OCI-M2 (cell line): ENCODE results near the gene KRTAP19-5.
"Not testable (repeated sequence)": the region's sequence is repeated elsewhere in the genome, so short reads cannot be mapped to it uniquely, and the experiment has no call there.

Source experiments
- DNase-seq: peaks from one replicate; lab custom pipeline; 2025; ENCODE audit not compliant: unreplicated experiment; lab: John Stamatoyannopoulos, UW

Gene KRTAP19-5

GRCh38 chr21:30502041-30502440 is at the start of gene KRTAP19-5:
TSS of gene KRTAP19-5 (minus strand) at chr21:30502141. CDS start at chr21:30502090, 51 bp downstream.
- no peak for DNase-seq

GRCh38 chr21:30541764-30542163 is 39.8 kb upstream of the KRTAP19-5 start, which contains the start of gene KRTAP19-6:
TSS of gene KRTAP19-6 (minus strand) at chr21:30541864. CDS start at chr21:30541833, 31 bp downstream.
- DNase-seq = no peak

DNA sequence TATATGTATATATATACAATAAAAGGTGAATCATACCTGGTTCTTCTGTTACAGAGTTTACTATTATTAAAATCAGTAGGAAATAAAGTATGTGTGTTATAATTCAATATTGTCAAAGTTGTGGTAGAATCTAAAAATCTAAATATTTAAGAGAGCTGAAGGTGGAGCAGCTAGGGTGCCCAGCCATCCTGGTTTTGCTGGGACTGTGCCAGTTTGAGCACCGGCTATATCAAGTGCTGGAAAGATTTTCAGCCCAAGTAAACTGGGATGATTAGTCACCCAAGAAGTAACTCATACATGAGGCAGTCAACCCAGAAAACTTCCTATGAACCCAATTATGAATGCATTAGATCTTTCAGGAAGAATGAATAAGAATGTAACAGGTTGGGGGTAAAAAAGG is 16.9 kb upstream of the KRTAP19-5 start:
- no peak for DNase-seq

- DNase-seq = no peak
Measured at GRCh38 chr21:30515681-30516080, 13.7 kb upstream of the KRTAP19-5 start.

DNA sequence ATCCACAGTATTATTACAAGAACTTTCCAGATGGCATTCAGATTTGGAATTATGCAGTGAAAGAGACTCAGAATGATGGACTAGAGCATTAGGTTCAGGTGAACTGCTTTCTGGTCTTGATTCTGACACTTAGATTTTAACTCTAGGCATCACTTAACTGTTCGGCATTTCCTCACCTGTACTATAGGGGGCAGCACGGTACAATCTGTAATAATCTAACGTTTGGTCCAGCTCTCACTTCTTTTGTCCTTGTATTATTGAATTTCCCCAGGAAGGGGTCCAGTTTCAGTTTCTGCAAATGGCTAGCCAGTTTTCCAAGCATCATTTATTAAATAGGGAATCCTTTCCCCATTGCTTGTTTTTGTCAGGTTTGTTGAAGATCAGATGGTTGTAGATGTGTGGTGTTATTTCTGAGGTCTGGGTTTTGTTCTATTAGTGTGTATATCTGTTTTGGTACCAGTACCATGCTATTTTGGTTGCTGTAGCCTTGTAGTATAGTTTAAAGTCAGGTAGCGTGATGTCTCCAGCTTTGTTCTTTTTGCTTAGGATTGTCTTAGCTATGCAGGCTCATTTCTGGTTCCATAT is 3.8 kb upstream of the KRTAP19-5 start:
- not testable (repeated sequence) for DNase-seq

DNA sequence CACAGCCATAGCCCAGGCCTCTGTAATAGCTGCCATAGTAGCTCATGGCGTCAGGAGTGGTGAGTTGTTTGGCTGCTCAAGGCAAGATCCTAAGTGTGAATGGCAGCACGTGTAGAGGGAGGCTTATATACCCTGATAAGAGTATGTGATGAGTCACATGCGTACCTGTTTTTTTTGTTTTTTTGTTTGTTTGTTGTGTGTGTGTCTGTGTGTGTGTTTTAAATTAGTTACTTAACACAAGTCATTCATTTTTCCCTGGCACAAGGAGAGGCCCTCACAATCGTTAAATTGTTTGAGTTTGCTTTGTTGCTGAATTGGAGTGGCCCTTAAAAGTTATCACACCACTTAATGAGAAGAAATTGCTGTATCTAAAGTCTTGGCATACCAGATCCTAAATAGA is 4.9 kb downstream of the KRTAP19-5 start, which contains the start of gene KRTAP19-4:
TSS of gene KRTAP19-4 (minus strand) at position 101 of the 400 bp plus-strand sequence. CDS start at position 46, 55 bp downstream.
- DNase-seq = no peak

- DNase-seq = no peak
Measured at GRCh38 chr21:30491963-30492428, 9.9 kb downstream of the KRTAP19-5 start, which contains the start of gene KRTAP19-3. TSS of gene KRTAP19-3 (minus strand) at chr21:30492013. CDS start at chr21:30491957, 56 bp downstream.

DNA sequence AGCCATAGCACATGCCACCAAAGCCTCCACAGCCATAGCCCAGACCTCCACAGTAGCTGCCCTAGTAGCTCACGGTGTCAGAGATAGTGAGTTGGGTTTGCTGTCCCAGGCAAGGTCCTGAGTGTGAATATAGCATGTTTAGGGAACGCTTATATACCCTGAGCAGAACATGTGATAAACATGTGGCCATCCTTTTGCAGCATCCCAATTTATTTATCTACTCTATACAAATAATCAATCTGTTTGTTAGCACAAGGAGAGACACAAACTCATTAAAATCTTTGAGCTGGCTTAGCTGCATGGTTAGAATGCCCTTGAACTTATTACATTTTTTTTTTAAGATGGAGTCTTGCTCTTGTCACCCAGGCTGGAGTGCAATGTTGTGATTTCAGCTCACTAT is 14.6 kb downstream of the KRTAP19-5 start, which contains the start of gene KRTAP19-2:
TSS of gene KRTAP19-2 (minus strand) at position 101 of the 400 bp plus-strand sequence. CDS start at position 13, 88 bp downstream.
- DNase-seq = no peak

DNA sequence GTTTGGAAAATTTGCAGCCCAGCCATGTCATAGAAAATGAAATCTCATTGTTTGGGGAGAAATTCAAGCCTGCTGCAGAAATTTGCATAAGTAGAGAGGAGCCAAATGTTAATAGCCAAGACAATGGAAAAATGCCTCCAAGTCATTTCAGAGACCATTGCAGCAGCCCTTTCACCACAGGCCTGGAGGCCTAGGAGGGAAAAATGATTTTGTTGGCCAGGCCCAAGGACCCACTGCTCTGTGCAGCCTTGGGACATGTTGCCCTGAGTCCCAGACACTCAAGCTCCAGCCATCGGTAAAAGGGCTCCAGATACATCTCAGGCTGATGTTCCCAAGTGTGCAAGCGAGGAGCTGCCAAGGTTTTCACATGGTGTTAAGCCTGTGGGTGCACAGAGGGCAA is 15.8 kb downstream of the KRTAP19-5 start:
- no peak for DNase-seq

DNA sequence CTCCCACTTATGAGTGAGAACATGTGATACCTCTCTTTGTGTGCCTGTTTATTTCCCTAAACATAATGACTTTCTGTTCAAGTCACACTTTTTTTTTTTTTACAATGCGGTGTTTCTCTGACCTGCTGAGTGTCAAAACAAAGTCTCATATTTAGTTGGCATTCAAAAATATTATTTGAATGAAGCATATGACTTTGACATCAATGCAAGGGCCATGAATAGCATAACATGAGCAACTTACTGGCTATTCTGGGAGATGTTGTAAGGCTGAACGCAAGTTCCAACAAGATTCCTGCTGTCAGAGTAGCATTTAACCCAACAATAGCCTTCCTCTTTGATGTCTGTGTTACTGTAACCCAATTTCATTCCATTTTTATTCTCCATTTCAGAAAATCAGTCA is 19.8 kb downstream of the KRTAP19-5 start:
- DNase-seq = no peak

DNA sequence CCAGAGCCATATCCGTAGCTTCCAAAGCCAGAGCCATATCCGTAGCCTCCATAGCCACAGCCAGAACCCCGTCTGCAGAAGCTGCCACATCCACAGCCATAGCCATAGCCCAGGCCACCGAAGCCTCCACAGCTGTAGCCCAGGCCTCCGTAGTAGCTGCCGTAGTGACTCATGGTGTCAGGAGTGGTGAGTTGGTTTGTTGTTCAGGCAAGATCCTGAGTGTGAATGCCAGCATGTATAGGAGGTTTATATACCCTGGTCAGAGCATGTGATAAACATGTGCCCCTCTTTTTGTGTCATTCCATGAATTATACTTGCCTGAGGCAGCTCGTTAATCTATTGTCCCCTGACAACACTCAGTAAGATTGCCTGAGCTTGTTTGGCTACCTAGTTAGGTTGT is 21.8 kb downstream of the KRTAP19-5 start, which contains the start of gene KRTAP19-1:
TSS of gene KRTAP19-1 (minus strand) at position 223 of the 400 bp plus-strand sequence. CDS start at position 173, 50 bp downstream.
- no peak for DNase-seq

- DNase-seq = no peak
Measured at GRCh38 chr21:30479259-30479658, 22.7 kb downstream of the KRTAP19-5 start.

GRCh38 chr21:30478004-30478403 is 23.9 kb downstream of the KRTAP19-5 start:
- DNase-seq = no peak

DNA sequence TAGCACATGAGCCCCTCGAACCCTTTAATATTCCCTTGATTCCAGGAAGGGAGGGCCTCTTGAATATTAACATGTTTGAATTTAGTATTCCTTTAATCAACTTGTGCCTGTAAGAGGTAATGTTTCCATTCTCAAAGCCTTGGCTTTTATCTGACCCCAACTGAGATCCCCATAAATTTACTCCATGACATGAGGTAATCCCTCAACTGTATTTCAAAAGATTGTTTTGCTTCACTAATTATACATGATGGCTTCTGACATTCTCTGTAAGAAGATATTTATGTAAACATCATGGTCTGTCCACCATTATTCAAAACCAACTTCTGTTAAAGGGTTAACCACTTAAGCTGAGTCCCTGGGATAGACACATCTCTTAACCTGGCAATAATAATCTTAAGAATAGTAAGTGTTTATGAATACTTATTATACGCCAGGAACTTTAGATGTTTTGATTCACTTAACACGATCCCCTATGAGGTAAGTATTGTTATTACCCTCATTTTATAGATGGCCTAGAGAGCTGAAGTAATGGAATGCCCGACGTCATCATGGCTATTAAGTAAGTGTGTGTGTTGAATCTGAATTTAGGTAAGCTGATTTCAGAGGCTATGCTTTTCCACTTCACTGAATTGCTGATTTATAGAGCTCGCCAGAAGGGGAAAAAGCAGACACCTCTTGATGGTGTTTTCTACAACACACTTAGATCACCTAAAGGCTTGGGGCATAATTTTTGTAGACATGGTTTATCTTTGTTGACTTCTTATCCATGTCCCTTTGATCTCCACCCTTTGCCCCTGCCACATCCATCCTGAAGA is 32.8 kb downstream of the KRTAP19-5 start:
- no peak for DNase-seq

DNA sequence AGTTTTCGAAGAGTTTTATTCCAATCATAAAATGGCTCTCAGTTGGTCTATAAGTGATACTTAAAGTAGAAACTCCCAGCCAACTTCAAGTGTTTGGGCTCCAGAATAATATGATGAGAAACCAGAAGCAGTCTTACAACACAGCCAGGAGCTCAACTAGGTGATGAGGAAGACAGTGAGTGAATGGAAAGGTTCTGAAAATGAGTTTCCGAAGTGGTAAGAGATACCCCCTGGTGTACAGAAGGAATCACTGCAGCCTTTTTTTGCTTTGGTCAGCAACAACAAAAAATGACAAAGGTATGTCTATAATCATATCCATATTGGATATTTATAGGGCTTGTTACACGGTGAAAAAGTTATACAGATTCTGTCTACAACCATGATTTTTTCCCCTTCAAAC is 38.2 kb downstream of the KRTAP19-5 start:
- DNase-seq = no peak
